Fibroblast of skin of abdomen (primary cell): Measurements from ENCODE around the gene NPPC. TPM values are rescaled to one million over a fixed set of nuclear protein-coding genes. Genes with fewer than 3 reads are reported as not detected.
A peak's percentile ranks its signal among the peaks of the same experiment; 100 is the strongest.
"Not testable (repeated sequence)": the region's sequence is repeated elsewhere in the genome, so short reads cannot be mapped to it uniquely, and the experiment has no call there.

Source experiments
- DNase-seq: peaks from one replicate; pipeline ENCODE4 v3.0.0-alpha.2; 2013
- polyA plus RNA-seq, 2 experiments: library from polyadenylated mRNA; unstranded; fragments of 120-200 nt; gene quantifications; one replicate each; pipeline ENCODE4 v1.2.1, GENCODE V29; 2013; ENCODE audit not compliant: insufficient read length in 2 of 2

NPPC gene, protein sequence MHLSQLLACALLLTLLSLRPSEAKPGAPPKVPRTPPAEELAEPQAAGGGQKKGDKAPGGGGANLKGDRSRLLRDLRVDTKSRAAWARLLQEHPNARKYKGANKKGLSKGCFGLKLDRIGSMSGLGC
- not detected for polyA plus RNA-seq (2013, experiment 1 of 2; ENCODE audit: insufficient read length)
- not detected for polyA plus RNA-seq (2013, experiment 2 of 2; ENCODE audit: insufficient read length)

DNA sequence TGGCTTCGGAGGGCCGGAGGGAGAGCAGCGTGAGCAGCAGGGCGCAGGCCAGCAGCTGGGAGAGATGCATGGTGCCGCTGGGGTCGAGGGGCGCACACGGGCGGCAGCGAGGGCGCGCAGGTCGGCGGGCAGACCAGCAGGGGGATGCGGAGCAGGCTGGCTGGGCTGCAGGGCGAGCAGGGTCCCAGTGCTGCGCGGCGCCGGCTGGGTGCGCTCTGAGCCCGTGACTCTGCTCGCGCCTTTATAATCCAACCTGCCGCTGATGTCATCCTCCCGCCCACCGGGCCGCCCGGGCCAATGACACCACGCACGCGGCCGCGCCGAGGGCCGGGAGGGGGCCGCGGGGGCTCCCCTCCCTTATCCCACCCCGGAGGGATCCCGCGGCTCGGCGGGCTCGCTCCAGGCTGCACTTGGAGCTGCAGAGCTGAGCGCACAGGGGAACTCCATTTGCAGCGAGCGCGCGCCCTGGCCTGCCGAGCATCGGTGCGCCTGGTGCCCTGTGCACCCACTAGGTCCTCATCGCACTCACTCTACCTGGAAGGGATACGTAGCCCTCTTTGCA is at the start of gene NPPC:
Gene NPPC, minus strand, starts transcription at position 217 of the 562 bp plus-strand sequence. Its CDS starts 147 bp downstream, at position 70.
- peak; percentile 42 for DNase-seq

DNA sequence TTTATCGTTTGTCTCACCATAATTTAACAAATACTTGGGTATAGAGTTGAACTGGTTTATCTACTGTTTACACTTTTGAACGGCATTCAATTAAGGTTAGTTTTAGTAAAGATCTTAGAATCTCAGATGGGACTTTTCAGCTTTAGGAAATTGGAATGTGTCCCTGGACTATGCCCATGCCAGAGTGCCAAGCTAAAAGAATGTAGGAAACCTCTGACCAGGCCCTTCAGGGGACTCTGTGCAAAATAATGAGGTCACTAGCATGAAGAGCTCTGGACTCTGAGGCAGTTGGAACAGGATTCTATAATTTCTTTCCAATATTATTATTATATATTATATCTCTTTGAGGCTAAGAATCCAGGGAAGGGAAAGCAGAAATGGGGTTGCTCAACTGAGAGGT is 48.8 kb upstream of the NPPC start:
- DNase-seq = no peak

DNA sequence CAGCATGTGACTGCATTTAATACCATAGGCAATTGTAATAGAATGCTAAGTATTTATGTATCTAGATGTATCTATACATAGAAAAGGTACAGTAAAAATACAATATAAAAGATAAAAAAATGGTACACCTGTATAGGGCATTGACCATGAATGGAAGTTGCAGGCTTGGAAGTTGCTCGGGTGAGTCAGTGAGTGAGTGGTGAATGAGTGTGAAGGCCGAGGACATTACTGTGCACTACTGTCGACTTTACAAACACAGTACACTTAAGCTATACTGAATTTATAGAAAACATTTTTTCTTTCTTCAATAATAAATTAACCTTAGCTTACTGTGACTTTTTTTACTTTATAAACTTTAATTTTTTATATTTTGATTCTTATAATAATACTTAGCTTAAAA is 44.3 kb upstream of the NPPC start:
- no peak for DNase-seq

DNA sequence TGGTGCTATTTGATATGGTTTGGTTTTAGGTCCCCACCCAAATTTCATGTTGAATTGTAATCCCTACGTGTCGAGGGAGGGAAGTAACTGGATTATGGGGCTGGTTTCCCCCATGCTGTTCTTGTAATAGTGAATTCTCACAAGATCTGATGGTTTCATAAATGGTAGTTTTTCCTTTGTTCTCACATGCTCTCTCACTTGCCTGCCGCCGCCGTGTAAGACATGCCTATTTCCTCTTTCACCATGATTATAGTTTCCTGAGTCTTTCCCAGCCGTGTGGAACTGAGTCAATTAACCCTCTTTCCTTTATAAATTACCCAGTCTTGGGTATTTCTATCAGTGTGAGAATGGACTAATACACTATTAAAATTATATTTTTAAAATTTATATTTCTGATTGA is 42.6 kb upstream of the NPPC start:
- no peak for DNase-seq

DNA sequence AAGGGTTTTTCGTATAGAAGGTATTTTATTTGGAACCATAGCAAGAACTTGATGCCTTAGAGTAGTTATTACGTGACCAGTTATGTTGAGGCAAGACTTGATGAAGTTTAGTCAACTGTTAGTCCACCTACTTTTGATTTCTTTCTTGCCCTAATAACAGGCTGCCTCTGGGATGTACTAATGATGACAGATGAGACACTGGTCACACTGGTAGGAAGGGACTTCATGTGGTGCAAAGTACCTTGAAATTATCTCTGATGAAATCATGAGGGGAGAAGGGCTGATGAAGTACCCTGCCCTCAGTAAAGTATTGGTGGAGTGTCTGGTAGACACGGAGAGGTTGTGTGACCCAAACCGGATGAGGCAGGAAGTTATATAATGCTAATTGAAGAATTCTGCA is 40.7 kb upstream of the NPPC start:
- no peak for DNase-seq

DNA sequence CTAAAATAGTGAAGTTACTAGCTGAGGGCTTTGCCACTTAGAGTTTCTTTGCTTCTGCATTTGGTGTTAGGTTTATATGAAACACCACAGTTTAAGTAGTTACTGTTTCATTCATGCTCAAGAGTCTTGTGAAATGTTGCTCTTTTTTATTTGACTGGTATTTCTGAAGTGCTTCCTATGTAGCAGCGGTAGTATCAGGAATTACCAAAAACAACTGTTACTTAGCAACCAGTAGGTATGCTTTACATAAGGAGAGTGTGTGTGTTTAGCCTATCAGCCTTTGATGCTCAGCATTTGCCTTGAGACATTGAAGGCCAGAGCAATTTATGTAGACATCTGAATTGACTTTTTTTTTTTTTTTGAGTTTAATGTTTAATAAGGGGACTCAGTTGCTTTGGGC is 38.9 kb upstream of the NPPC start:
- no peak for DNase-seq

DNA sequence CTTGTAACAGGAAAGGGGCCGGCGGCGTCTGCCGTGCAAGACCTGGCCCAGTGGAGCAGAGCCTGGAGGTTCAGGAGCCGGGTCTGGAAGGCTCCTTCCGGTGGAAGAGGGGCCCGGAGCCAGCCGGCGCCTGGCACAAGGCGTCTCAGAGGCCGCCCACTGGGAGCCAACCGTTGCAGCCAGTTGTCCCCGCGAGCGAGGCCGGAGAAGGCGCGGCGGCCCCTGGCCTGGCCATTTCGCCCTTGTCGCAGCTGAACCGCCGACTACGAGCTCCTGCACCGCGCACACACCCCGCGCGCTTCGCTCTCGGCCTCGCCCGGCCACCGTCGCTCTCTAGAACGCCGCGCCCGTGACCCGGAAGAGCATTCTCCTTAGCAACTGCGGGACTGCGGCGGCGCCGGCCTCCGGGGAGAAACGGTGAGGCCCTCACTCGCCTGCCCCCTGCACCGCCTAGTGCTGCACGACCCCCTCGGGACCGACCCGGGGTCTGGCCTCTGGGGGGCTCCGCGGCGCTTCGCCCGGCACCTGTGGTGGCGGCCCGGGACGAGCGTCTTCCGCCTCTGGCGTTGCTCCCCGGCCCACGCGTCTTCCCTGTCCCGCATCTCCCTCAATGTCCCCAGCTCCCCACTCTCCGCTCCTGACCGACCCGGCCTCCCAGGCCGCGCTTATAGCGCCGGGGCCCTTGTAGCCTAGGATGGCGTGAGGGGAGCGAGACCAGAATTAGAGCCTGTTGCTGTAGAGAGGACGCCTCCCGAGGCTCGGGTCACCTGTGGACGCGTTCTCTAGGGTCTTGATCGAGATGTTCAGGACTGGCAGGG is 35.4 kb upstream of the NPPC start, which contains the start of gene DIS3L2:
Gene DIS3L2, plus strand, starts transcription at position 365 of the 818 bp plus-strand sequence. CDS start 53,215 bp downstream, outside the sequence.
- DNase-seq = peak; percentile 82

DNA sequence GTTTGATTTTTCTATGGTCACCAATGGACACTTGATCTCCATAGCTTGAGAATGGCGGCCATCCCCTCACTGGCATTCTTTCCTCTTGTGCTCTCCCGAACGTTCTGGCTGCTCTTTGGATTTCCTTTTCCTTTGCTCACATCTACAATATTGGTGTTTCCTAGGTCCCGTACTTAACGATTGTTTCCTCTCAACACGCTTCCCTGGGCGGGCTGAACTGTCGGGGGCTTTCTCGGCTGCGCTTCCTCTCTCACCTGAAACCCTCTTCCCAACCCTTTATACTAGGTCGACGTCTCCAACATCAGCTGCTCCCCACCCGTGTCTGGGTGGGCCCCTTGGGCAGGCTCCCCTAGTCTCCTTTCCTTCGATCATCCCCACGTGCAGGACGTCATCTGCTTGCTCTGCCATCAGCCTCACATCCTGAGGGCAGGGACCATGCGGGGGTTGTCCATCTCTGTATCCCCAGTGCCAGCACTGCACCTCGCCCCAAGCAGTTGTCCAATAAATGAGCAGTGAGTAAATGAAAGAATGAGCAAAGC is 34.7 kb upstream of the NPPC start:
- DNase-seq = no peak

DNA sequence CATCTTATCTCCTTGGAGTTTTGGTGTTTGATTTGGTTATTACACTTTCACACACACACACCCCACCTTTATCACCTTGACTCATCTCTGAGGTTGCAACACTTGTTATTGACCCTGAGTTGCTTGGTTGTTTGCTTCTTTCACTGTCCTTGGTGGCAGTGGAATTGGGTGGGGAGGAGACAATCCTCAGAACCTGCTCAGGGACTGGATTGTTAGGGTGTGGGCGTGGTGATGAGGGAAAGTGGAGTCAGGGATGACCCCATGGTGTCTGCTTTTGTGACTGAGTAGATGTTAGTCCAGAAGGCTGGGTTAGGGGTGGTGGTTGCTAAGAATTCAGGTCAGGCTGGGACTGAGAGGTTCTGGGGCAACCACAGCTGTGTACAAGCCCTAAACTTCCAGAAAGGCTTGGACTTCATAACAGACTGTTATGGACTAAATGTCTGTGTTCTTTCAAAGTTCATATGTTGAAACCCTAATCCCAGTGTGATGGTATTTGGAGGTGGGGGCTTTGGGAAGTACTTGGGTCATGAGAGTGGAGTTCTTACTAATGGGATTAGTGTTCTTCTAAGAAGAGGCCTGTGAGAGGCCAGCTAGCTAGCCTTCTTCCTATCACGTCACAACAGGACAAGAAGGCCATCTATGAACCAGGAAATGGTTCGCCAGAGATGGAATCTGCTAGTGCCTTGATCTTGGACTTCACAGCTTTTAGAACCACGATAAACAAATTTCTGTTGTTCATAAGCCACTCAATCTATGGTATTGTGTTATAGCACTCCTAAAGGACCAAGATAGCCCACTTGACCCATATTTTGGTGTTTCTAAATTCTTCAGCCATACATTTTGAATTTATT is 31.9 kb upstream of the NPPC start:
- no peak for DNase-seq

DNA sequence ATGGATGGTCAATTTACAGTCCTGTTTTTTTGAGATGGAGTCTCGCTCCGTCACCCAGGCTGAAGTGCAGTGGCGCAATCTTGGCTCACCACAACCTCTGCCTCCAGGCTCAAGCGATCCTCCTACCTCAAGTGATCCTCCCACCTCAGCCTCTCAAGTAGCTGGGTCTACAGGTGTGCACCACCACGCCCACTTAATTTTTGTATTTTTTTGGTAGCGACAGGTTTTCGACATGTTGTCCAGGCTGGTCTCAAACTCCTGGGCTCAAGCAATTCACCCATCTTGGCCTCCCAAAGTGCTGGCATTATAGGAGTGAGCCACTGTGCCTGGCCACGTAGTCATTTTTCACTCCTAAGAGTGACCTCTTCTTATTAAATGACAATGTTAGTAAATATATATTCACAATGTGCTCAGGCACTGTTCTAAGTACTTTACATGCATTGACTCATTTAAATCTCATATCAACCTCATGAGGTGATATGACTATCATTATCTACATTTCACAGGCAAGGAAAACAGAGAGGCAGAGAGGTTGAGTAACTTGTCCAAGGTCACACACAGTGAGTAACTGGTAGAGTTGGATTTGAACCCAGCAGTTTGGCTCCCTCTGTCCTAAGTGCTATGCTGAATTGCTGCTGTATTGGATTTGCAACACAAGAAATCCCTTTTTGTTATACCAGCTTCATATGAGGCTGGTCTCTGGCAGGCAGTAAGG is 29.7 kb upstream of the NPPC start:
- no peak for DNase-seq

DNA sequence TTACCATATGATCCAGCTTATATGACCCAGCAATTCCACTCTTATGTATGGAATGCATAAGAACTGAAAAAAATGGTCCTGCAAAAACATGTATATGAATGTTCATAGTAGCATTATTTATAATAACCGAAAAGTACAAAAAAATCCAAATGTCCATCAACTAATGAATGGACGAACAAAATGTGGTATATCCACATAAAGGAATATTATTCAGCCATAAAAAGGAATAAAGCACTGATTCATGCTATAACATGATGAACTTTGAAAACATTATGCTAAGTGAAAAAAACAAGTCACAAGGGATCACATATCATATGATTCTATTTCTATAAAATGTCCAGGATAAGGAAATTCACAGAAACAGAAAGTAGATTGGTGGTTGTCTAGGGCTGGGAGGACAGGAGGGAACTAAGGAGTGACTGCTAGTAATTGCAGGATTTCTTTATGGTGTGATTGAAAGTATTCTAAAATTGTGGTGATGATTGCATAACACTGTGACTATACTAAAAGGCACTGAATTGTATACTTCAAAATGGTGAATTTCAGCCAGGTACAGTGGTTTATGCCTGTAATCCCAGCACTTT is 25.3 kb upstream of the NPPC start:
- DNase-seq = no peak

DNA sequence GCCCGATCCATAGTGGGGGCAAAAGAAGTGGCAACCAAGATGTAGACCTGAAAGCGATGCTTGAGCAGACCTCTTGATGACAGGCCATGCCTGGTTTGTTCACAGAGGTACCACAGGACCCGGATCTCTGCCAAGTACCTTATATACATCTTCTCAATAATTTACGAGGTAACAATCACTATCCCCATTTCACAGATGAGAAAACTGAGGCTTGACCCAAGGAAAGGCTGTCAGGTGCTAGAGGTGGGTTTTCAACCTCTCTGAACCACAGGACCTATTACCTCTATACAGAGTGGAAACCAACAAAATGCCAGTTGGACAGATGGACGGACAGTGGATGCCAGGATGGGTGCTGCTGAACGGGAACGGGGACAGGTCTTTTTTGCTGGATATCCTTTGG is 21.5 kb upstream of the NPPC start:
- DNase-seq = no peak

DNA sequence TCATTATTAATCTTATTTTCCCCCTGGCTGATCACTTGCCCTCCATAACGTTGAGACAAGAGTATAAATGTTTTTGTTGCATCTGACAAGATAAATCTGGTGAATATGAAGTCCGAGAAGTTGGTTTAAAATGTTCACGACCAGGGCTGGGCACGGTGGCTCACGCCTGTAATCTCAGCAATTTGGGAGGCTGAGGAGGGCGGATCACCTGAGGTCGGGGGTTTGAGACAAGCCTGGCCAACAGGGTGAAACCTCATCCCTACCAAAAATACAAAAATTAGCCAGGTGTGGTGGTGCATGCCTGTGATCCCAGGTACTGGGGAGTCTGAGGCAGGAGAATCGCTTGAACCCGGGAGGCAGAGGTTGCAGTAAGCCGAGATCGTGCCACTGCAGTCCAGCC is 20.9 kb upstream of the NPPC start:
- not testable (repeated sequence) for DNase-seq

DNA sequence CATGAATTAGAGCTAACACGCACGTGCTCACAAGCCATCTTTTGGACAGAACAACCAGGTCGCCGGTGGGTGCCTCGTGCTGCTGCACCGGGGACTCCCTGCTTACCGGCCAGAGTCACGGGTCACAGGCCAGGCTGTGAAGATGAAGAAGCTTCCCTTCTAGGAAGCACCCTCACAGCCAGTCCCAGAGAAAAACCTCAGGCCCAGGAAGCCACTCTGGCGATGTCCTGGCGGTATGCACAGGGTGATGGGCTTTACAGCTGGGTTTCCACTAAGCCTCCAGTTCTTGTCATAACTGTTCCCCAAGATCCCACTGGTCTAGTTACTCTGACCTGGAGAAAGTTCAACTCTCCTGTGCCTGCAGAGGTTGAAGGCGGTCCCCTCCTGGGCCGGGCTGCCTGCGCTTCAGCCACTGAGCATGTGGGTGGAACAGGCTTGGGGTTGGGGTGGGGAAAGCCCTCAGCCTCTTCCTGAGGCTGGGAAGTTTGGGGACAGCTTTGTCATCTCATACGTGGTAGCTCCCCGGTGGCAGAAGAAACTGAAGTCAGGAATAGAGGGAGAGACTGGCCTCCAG is 20.1 kb upstream of the NPPC start:
- no peak for DNase-seq

DNA sequence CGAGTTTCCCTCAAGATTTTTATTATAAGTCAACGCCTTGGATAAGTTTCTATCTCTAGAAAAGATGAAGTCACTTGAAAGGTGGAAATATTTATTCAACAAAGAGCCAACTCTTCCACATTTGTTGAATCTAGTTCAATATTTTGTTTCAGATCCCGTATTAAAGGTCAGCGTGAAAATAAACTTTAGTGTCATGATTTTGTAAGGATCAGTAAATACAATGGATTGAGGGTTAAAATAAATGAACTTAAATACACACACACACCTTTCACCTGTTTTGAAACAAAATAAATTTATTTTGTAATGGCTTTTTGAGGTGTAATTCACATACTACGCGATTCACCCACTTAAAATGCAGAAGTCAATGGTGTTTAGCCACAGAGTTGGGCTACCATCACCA is 16.0 kb upstream of the NPPC start:
- DNase-seq = no peak

DNA sequence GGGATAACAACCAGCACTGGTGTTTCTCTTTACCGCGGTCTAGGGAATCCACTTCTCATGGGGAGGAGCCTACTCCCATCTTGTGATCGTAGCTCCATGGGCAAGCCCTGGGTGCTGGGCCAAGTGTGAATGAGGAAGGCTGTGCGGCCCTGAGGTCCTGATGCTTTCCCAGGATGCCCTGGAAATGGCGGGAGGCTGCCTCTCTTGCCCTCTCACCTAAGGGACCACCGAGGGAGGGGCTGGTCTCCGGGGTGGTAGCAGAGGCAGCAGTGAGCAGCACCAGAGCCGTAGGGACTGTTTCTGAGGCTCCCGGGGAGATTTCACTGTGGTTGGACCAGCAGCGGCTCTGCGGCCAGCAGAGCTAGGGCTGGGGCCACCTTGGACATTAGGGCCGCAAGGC is 15.5 kb upstream of the NPPC start:
- no peak for DNase-seq

DNA sequence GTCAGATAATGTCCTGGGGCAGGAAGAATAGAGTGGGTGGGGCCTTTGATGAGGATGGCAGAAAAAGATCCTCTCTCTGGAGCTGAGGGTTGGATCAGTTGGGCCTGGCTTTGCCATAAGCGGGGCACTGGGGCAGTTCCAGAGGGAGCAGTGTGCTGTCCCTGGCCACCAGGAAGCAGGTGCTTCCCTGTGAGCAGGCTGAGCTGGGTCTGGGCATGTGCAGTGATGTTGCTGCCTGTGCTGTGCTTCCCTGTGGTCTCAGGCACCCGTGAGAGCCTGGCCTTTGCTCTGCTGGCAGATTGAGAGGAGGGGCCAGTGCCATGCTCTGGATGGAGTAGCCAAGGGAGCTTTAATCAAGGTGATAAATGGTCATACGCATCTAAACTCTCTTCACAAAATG is 14.6 kb upstream of the NPPC start:
- no peak for DNase-seq

DNA sequence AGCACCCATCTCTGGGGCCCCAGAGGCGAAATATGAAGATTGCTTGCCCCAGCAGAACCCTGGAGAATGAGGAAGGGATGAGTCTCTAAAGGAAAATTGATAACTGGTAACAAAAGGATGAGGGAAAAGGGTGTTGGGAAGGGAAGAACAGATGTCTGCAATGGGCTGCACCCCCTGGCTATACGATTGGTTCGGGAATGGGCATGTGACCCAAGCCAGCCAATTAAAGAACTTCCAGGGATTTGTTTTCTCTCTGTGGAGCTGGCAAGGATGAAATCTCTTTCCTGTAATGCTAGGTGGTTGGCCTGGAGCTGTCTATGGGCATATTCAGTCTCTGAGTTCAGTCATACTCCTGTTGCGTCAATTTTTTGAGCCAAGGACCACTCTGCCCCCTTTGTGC is 12.8 kb upstream of the NPPC start:
- no peak for DNase-seq

DNA sequence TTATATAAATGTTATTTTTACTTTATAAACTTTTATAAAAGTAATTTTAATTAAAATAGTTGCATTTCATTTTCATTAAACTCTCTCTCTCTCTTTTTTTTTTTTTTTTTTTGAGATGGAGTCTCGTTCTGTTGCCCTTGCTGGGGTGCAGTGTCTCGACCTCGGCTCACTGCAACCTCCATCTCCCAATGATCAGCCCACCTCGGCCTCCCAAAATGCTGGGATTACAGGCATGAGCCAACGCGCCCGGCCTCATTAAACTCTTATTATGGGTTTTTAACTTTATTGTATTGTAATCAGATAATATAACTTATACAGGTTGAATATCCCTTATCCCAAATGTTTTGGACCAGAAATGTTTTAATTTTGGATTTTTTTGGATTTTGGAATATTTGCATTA is 10.9 kb upstream of the NPPC start:
- no peak for DNase-seq

DNA sequence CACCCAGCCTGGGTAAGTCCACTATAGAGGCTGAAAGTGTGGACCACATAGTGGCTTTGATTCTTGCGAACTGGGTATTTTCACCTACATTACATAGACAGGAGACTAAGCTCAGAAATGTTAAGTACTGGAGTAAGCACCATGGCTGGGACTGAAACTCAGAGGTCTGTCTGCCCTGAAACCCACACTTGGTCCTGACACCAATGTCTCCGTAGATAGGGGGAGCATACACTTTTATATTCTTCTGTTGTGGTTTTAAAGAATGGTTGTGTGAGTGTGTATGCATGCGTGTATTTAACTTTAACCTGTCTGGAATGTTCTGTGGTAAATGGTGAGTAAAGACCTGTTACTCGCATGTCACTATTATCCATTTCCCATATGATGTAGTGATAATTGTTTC is 10.3 kb upstream of the NPPC start:
- DNase-seq = no peak

DNA sequence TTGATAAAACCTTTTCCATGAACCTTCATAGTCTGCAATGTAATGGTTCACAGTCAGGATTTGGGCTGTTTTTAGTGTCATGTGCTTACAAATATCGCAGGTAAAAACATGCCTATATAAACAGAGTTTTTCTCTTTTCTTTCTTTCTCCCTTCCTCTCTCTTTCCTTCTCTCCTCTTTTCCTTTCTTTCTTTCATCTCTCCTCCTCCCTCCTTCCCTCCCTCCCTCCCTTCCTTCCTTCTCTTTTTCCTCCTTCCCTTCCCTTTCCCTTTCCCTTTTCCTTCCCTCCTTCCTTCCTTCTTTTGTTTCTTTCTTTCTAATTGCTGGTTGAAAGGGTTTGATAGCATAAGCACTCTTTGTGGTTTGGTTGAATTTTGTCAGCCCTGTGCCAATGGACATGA is 9.6 kb upstream of the NPPC start:
- DNase-seq = no peak
